Spleen (tissue), 7 donors: ENCODE measurements around the gene CFHR2.

ENCODE experiments used
- POLR2A ChIP-seq, 3 donors: fragments of 450-650 bp; IDR thresholded peaks; one replicate each; pipeline ENCODE4 v1.5.1; 2017; ENCODE audit warnings: antibody characterized with exemption in 3 of 3, mild to moderate bottlenecking in 1 of 3
- TF ChIP-seq, protein P1 (sequence below), 11 experiments: fragments of 200-600 bp in 7 of 11; fragments of 450-650 bp in 4 of 11; sonication (generic) in 4 of 11; IDR thresholded peaks in 8 of 11; conservative IDR thresholded peaks in 3 of 11; 1 replicate in 7 of 11; 2 replicates in 4 of 11; pipeline versions ENCODE4 v1.4.0 to v1.8.0; 2016 to 2021; ENCODE audit warnings: antibody characterized with exemption in 11 of 11, inconsistent platforms in 4 of 11, mild to moderate bottlenecking in 1 of 11
- donor health status: DM: no; HTN: no; CAD: no; lungs with moderate emphysema.
- donor health status: DM: no; HTN: no; CAD: no.
- donor health status: DM: no; HTN: no; CAD: no.

DNA sequence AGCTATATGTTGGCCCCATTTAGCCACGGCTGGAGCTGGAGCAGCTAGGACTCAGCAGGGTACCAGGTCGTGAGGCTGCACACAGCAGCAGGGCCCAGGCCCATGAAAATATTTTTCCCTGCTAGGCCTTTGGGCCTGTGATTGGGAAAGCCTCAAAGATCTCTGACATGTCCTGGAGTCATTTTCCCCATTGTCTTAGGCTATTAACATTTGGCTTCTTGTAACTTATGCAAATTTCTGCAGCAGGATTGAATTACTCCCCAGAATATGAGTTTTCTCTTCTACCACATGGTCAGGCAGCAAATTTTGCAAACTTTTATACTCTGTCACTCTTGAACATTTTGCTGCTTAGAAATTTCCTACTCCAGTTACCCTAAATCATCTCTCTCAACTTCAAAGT, 11.2 kb downstream of the CFHR2 start:
- TF ChIP-seq, protein P1, sequence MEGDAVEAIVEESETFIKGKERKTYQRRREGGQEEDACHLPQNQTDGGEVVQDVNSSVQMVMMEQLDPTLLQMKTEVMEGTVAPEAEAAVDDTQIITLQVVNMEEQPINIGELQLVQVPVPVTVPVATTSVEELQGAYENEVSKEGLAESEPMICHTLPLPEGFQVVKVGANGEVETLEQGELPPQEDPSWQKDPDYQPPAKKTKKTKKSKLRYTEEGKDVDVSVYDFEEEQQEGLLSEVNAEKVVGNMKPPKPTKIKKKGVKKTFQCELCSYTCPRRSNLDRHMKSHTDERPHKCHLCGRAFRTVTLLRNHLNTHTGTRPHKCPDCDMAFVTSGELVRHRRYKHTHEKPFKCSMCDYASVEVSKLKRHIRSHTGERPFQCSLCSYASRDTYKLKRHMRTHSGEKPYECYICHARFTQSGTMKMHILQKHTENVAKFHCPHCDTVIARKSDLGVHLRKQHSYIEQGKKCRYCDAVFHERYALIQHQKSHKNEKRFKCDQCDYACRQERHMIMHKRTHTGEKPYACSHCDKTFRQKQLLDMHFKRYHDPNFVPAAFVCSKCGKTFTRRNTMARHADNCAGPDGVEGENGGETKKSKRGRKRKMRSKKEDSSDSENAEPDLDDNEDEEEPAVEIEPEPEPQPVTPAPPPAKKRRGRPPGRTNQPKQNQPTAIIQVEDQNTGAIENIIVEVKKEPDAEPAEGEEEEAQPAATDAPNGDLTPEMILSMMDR (IDR thresholded peaks at IDR 0.05 in 8 of 11, conservative IDR thresholded peaks at IDR 0.05 in 3 of 11) = no peak
- no peak for TF ChIP-seq POLR2A (IDR thresholded peaks at IDR 0.05)
